Upper lobe of right lung (tissue), 1 donor: ENCODE data around the gene TRAPPC11. TPM values are rescaled to one million over a fixed set of nuclear protein-coding genes. Genes with fewer than 3 reads are reported as not detected.

Source experiments
- ATAC-seq: fragments of 200-7000 bp; cut with Tn5 transposase; one replicate; pipeline ENCODE4 v1.9.1; 2020; ENCODE audit warnings: mild to moderate bottlenecking, moderate library complexity
- DNase-seq: peaks from one replicate; pipeline ENCODE4 v3.0.0-alpha.2; 2020
- H3K27ac ChIP-seq: fragments of 200-600 bp; one replicate; pipeline ENCODE4 v1.8.0; 2022
- H3K27me3 ChIP-seq: fragments of 200-600 bp; one replicate; pipeline ENCODE4 v1.8.0; 2022; ENCODE audit warnings: mild to moderate bottlenecking
- H3K36me3 ChIP-seq: fragments of 200-600 bp; one replicate; pipeline ENCODE4 v1.8.0; 2022
- H3K4me1 ChIP-seq: fragments of 200-600 bp; one replicate; pipeline ENCODE4 v1.8.0; 2022
- H3K4me3 ChIP-seq: fragments of 200-600 bp; one replicate; pipeline ENCODE4 v1.8.0; 2022; ENCODE audit warnings: mild to moderate bottlenecking
- H3K9me3 ChIP-seq: fragments of 200-600 bp; one replicate; pipeline ENCODE4 v1.8.0; 2022
- CTCF ChIP-seq: fragments of 200-600 bp; IDR thresholded peaks from one replicate; pipeline ENCODE4 v1.8.0; 2022; ENCODE audit warnings: antibody characterized with exemption
- intact Hi-C: fragments of 100-400 bp; cut with DNase I; formaldehyde crosslinking; loops from one replicate; pipeline ENCODE4 v1.11.0; 2022
- total RNA-seq: library from RNA; stranded (reverse); fragmentation: NEBNext Ultra II Directional; extraction: Animal tissue kit (Norgen Biotek cat#: 25700); gene quantifications from one replicate; pipeline ENCODE4 v1.2.1, GENCODE V29; 2021
- donor health status: DM: no; HTN: yes; CAD: no; lungs with severe emphysema.

TRAPPC11 gene
- total RNA-seq, 1 donor from 2014 or later: 31.7 TPM

GRCh38 chr4:183633476-183634400 lies 25.4 kb upstream of the TRAPPC11 start:
- TF ChIP-seq CTCF: no peak
- no peak for ATAC-seq
- DNase-seq: no peak

DNA sequence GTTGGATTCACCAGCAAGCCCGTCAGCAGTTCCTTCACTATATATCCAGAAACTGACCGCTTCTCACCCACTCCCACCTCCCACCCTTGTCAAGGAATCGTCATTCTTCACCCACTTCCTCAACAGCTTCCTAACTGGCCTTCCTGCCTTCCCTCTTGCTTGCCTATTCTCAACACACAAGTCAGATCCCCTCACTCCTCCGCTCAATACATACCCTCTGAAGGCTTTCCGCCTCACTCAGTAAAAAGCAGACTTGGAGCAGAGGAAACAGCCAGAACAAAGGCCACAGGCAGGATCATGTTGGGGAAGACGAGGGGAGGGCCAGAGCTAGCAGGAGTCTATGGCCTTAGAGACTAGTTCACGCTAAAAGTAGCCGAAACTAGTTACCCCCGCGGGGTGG lies 23.8 kb upstream of the TRAPPC11 start:
- Histone ChIP-seq H3K36me3 (no peaks in the 10 kb centered on the region), H3K27me3 (no peaks in the 10 kb centered on the region), H3K9me3 (no peaks in the 10 kb centered on the region), H3K4me1 (no peaks in the 10 kb centered on the region), H3K4me3 (no peak overlapping the region), H3K27ac (no peak overlapping the region)
- DNase-seq (no peak), ATAC-seq (no peak)
- TF ChIP-seq CTCF: no peak
- intact Hi-C loops: no loop called here

More at GRCh38 chr4:183633476-183634400, 25.4 kb upstream of the TRAPPC11 start:
- intact Hi-C loops: no loop called here
- H3K36me3 ChIP-seq: no peaks in the 10 kb centered on the region
- H3K27me3 ChIP-seq: no peaks in the 10 kb centered on the region
- no peak overlapping the region for H3K4me3 ChIP-seq
- no peaks in the 10 kb centered on the region for H3K4me1 ChIP-seq
- no peaks in the 10 kb centered on the region for H3K9me3 ChIP-seq
- H3K27ac ChIP-seq: no peak overlapping the region

GRCh38 chr4:183635741-183636140 lies 23.4 kb upstream of the TRAPPC11 start:
- intact Hi-C loops: no loop called here
- no peak for ATAC-seq
- Histone ChIP-seq H3K4me3 (no peak overlapping the region), H3K27me3 (no peaks in the 10 kb centered on the region), H3K9me3 (no peaks in the 10 kb centered on the region), H3K36me3 (no peaks in the 10 kb centered on the region), H3K4me1 (no peaks in the 10 kb centered on the region), H3K27ac (no peak overlapping the region)
- no peak for DNase-seq
- no peak for TF ChIP-seq CTCF

GRCh38 chr4:183636503-183636902 lies 22.6 kb upstream of the TRAPPC11 start:
- Histone ChIP-seq H3K9me3 (no peaks in the 10 kb centered on the region), H3K27me3 (no peaks in the 10 kb centered on the region), H3K4me1 (no peaks in the 10 kb centered on the region), H3K36me3 (no peaks in the 10 kb centered on the region), H3K27ac (peak overlapping the region; percentile 18), H3K4me3 (peak overlapping the region; percentile 19)
- DNase-seq (no peak), ATAC-seq (peak; percentile 72)
- no peak for TF ChIP-seq CTCF
- intact Hi-C loops: no loop called here

DNA sequence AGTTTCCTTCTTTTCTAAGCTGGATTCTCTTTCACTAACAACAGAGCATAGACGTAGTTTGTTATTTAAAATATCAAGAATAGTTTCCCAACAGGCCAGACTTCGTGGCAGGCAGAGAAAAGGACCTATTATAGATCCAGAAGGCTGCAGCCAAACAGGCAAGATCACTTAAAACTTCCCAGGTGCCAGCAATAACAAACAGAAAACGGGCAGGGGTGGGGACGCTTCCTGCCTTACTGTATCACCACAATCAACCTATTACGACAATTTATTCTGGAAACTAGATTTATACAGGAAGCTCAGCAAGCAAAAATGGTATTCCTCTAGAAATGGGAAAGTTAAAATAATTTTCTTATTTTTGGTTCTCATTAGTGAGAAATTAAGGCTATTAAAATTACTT lies 22.2 kb upstream of the TRAPPC11 start:
- no peak for DNase-seq
- Histone ChIP-seq H3K27ac (peak overlapping the region; percentile 18), H3K4me3 (peak overlapping the region; percentile 19), H3K9me3 (no peaks in the 10 kb centered on the region), H3K4me1 (no peaks in the 10 kb centered on the region), H3K36me3 (no peaks in the 10 kb centered on the region), H3K27me3 (no peaks in the 10 kb centered on the region)
- no peak for TF ChIP-seq CTCF
- intact Hi-C loops: no loop called here
- peak; percentile 40 for ATAC-seq
